ENCODE data around the gene HOXD3. TPM values are rescaled to one million over a fixed set of nuclear protein-coding genes. Genes with fewer than 3 reads are reported as not detected.
A peak's percentile ranks its signal among the peaks of the same experiment; 100 is the strongest.

Gene HOXD3
- total RNA-seq, 2 experiments from 2014 or later = not detected

GRCh38 chr2:176159663-176160250 is 2.6 kb downstream of the HOXD3 start:
- H3K36me3 Mint-ChIP-seq = no peaks in the 10 kb centered on the region
- peaks cover 12% of the 10 kb centered on the region for H3K9me3 Mint-ChIP-seq
- H3K27ac Mint-ChIP-seq = no peak overlapping the region
- H3K4me3 Mint-ChIP-seq = no peak overlapping the region
- DNase-seq = no peak
- peaks cover 95% of the 10 kb centered on the region for H3K27me3 Mint-ChIP-seq
- peaks cover 22% of the 10 kb centered on the region for H3K4me1 Mint-ChIP-seq

DNA sequence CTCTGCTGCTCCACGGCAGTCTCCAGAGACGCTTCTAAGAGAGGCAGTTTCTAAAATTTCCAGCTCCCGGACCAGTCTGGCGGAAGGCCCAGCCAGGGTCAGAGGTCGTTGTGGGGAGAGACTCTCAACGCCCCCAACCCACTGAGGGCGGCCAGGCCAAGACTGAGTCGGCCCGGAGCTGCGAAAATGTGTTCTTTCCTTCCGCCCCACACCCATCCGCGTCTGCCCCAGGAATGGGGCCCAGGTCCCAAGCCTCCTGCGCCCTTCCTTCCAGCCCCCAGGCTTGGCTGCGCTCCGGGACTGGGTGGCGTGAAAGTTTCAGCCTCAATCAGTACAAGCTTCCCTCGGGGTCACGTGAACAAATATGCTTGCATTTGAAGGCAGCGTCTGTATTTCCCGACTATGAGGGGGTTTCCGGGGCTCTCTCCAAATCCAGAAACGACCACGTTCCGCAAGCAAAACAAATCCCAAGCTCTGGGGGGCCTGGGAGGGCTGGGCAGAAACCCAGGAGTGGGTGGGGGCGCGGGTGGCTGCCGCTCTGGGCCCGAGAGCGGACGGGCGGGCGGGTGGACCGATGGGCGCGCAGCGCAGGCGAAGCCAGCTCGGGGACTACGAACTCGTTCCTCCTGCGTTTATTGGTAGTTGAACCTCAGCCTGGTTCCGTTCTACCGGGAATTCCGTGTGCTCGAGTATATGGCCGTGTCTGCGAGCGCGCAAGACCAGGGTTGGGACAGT is 3.3 kb downstream of the HOXD3 start:
- no peaks in the 10 kb centered on the region for H3K36me3 Mint-ChIP-seq
- no peak for DNase-seq
- H3K4me3 Mint-ChIP-seq = no peak overlapping the region
- peaks cover 12% of the 10 kb centered on the region for H3K9me3 Mint-ChIP-seq
- peaks cover 22% of the 10 kb centered on the region for H3K4me1 Mint-ChIP-seq
- no peak overlapping the region for H3K27ac Mint-ChIP-seq
- peaks cover 95% of the 10 kb centered on the region for H3K27me3 Mint-ChIP-seq

DNA sequence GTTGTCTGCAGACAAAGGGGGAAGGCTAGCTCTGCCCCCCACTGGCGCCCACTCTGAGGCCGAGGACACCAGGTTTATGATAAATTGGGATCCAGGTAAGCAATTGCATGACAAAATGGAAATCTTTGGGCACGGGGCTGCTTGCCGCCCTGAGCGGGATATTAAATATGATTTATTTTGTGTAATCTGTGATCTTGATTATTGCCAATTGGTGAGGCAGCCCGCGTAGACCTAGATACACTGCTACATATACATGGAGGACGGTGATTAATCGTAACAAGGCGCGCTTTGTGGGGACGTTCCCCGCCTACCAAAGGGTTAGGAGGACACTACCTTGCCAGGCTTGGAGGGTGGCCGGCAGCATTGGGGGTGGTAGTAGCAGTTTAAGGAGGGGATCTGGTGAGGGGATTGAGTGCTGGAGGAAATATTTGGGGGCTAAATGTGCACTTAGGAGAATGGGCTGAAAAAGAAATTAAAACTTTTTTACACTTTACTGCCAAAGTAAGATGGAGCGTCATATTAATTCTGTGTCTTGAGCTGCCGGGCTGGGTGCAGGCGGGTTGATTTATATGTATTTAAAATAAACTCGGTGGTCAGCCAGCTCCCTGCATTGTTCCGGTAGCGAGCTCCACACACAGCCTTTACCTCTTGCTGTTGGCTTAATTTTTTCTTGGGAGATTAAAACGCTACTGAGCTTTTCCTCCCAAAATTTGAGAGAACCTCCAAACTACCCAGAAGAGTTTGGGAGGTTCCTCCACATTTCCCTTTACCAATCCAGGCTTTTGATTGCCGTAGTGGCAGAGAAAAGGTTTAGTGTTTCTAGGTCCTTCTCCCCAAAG is 4.1 kb downstream of the HOXD3 start:
- no peak for DNase-seq
- H3K27ac Mint-ChIP-seq = no peak overlapping the region
- peaks cover 22% of the 10 kb centered on the region for H3K4me1 Mint-ChIP-seq
- H3K36me3 Mint-ChIP-seq = no peaks in the 10 kb centered on the region
- H3K27me3 Mint-ChIP-seq = peaks cover 95% of the 10 kb centered on the region
- H3K9me3 Mint-ChIP-seq = peaks cover 12% of the 10 kb centered on the region
- no peak overlapping the region for H3K4me3 Mint-ChIP-seq

- Mint-ChIP-seq H3K4me3 (no peak overlapping the region), H3K4me1 (peaks cover 22% of the 10 kb centered on the region), H3K27me3 (peaks cover 95% of the 10 kb centered on the region), H3K36me3 (no peaks in the 10 kb centered on the region), H3K27ac (no peak overlapping the region), H3K9me3 (peaks cover 12% of the 10 kb centered on the region)
- DNase-seq = no peak
Measured at GRCh38 chr2:176161825-176162626, 4.9 kb downstream of the HOXD3 start.

DNA sequence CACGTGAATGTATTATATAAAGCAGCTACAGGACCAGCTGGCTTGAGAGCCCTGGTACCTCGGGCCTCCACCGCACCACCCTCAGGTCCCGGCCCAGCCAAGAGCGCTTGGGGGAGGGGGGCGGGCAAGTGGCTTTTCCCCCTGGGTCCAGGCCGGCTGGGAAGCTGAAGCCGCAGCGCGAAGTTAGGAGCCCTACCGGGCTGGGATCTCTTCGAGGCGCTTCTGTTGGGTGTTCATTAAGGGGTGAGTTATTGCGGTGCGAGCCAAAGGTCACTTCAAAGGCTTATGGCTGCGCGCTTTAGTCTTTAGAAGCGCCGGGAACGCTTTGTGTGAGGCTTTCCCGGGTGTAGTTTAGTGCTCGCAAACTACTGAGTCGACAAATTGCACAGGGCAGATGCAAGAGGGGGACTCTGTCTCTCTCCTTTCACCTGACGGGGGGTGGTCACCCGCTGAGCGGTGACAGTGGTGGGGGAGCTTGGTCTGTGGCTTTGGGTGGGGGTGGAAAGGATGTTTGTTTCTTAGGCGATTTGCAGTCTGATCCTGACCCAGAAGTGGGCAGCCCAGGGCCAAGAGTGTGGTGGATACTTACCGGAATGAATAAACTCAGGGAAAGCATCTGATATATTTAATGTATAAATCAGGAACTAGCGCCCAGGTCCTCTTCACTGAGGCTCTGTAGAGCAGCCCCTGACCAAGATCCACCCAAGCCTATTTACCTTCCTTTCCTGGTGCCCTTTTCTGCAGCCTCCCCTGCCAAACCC is 6.0 kb downstream of the HOXD3 start:
- Mint-ChIP-seq H3K36me3 (no peaks in the 10 kb centered on the region), H3K27me3 (peaks cover 97% of the 10 kb centered on the region), H3K4me1 (peaks cover 16% of the 10 kb centered on the region), H3K27ac (no peak overlapping the region), H3K4me3 (no peak overlapping the region), H3K9me3 (peaks cover 12% of the 10 kb centered on the region)
- DNase-seq = no peak

GRCh38 chr2:176163672-176164056 is 6.6 kb downstream of the HOXD3 start:
- no peaks in the 10 kb centered on the region for H3K36me3 Mint-ChIP-seq
- peaks cover 13% of the 10 kb centered on the region for H3K4me1 Mint-ChIP-seq
- no peak for DNase-seq
- no peak overlapping the region for H3K4me3 Mint-ChIP-seq
- H3K9me3 Mint-ChIP-seq = peaks cover 12% of the 10 kb centered on the region
- H3K27ac Mint-ChIP-seq = no peak overlapping the region
- peaks cover 96% of the 10 kb centered on the region for H3K27me3 Mint-ChIP-seq

DNA sequence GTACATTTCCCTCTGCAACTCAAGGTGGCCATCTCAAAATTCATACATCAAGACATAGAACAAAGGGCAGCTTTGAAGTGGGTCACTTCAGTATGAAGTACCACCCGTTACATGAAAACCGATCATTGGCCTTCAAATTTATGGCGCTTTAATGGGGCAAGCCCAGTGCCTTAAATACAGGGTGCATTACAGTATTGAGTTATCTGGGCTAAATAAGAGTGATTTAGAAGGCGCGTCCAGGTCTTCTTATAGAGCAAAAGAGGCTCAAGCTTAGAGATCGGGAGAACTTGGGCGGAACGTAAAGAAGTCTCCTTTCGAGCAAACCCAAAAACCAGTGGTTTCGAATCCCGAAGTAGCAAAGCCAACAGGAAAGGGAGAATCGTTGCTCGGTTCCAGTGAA is 7.1 kb downstream of the HOXD3 start:
- H3K4me3 Mint-ChIP-seq = no peak overlapping the region
- no peak overlapping the region for H3K27ac Mint-ChIP-seq
- no peak for DNase-seq
- peaks cover 95% of the 10 kb centered on the region for H3K27me3 Mint-ChIP-seq
- peaks cover 13% of the 10 kb centered on the region for H3K4me1 Mint-ChIP-seq
- H3K9me3 Mint-ChIP-seq = peaks cover 12% of the 10 kb centered on the region
- no peaks in the 10 kb centered on the region for H3K36me3 Mint-ChIP-seq

DNA sequence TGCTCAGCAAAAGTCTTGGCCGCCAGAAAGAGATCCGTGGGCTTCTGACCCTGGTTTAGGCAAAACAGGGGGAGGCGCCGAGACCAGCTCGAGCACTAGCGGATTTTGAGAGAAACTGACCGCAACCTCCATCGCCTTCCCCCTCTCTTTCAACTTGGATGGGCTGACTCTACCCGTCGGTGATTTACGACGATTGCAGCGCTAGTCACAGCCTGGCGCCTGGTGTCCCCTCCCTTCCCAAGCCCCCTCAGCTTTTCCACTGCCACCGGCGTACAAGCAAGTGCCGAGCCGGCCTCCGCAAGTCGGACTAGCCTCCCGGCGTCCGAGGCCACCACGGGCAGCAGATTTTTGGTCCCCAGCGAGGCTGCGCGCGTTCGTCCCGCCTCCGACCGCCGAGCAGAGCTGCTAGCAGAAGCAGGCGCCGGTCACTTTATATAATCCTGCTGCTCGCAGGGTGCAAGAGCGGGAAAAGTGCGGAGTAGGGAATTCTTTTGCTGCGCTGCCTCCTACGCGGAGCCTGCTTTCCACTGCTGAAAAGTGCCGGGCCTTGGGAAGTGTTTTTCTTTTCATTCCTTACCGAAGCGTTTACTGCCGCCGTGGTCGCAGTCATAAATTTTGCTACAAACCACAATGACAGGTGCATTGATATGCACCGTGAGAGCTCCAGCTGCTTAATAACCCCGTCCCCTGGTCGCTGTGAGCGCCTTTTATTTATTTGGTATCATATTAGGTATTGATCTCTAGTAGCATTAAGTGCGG is 7.7 kb downstream of the HOXD3 start:
- H3K4me3 Mint-ChIP-seq = peak overlapping the region; percentile 2
- DNase-seq = no peak
- no peak overlapping the region for H3K27ac Mint-ChIP-seq

GRCh38 chr2:176165370-176166050 is 8.4 kb downstream of the HOXD3 start:
- Mint-ChIP-seq H3K27ac (no peak overlapping the region), H3K9me3 (peaks cover 12% of the 10 kb centered on the region), H3K4me1 (peaks cover 11% of the 10 kb centered on the region), H3K27me3 (peaks cover 95% of the 10 kb centered on the region), H3K4me3 (no peak overlapping the region), H3K36me3 (no peaks in the 10 kb centered on the region)
- DNase-seq = no peak

More for the DNA sequence above, 7.7 kb downstream of the HOXD3 start:
- Mint-ChIP-seq H3K4me1 (peaks cover 11% of the 10 kb centered on the region), H3K9me3 (peaks cover 12% of the 10 kb centered on the region), H3K36me3 (no peaks in the 10 kb centered on the region), H3K27me3 (peaks cover 95% of the 10 kb centered on the region)

DNA sequence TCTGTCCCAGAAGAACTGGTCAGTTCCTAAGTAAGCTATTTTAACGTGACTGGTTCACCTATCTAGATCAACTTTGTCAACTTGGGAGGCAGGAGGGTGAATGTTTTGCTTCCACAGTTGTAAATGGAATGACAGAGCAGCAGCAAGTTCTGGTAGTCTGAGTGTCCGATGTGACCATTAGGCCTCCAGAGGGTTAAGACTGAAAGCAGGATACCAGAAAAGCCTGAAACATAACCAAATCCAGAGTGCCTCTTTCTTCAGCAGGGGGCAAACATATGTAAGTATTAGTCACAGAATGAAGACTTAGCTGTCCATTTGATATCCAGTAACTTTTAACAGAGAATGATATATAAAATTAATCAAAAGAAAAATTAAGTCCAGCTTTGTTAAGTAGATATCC is 9.2 kb downstream of the HOXD3 start:
- H3K4me1 Mint-ChIP-seq = peaks cover 7% of the 10 kb centered on the region
- H3K27ac Mint-ChIP-seq = no peak overlapping the region
- DNase-seq = no peak
- peaks cover 95% of the 10 kb centered on the region for H3K27me3 Mint-ChIP-seq
- peaks cover 12% of the 10 kb centered on the region for H3K9me3 Mint-ChIP-seq
- no peak overlapping the region for H3K4me3 Mint-ChIP-seq
- H3K36me3 Mint-ChIP-seq = no peaks in the 10 kb centered on the region

GRCh38 chr2:176167398-176167797 is 10.3 kb downstream of the HOXD3 start:
- H3K4me1 Mint-ChIP-seq = peaks cover 6% of the 10 kb centered on the region
- no peak overlapping the region for H3K27ac Mint-ChIP-seq

GRCh38 chr2:176169181-176169580 is 12.1 kb downstream of the HOXD3 start:
- no peak overlapping the region for H3K27ac Mint-ChIP-seq
- peaks cover 1% of the 10 kb centered on the region for H3K36me3 Mint-ChIP-seq
- peaks cover 15% of the 10 kb centered on the region for H3K4me1 Mint-ChIP-seq
- peaks cover 5% of the 10 kb centered on the region for H3K9me3 Mint-ChIP-seq
- no peak overlapping the region for H3K4me3 Mint-ChIP-seq
- DNase-seq = no peak
- H3K27me3 Mint-ChIP-seq = peaks cover 95% of the 10 kb centered on the region

More at GRCh38 chr2:176167398-176167797, 10.3 kb downstream of the HOXD3 start:
- Mint-ChIP-seq H3K4me3 (no peak overlapping the region), H3K9me3 (peaks cover 11% of the 10 kb centered on the region), H3K36me3 (no peaks in the 10 kb centered on the region), H3K27me3 (peaks cover 95% of the 10 kb centered on the region)
- no peak for DNase-seq

- Mint-ChIP-seq H3K9me3 (peaks cover 3% of the 10 kb centered on the region), H3K4me1 (peaks cover 14% of the 10 kb centered on the region)
Measured at GRCh38 chr2:176169711-176170110, 12.6 kb downstream of the HOXD3 start.

More at GRCh38 chr2:176169711-176170110, 12.6 kb downstream of the HOXD3 start:
- no peak for DNase-seq
- peaks cover 95% of the 10 kb centered on the region for H3K27me3 Mint-ChIP-seq
- no peak overlapping the region for H3K4me3 Mint-ChIP-seq
- no peak overlapping the region for H3K27ac Mint-ChIP-seq
- peaks cover 1% of the 10 kb centered on the region for H3K36me3 Mint-ChIP-seq

Data from activated naive CD8-positive, alpha-beta T cell treated with anti-CD3 and anti-CD28 coated beads for 36 hours (primary cell).